Choroid plexus epithelial cell (primary cell): ENCODE measurements around the gene HEG1.

ENCODE experiments used
- DNase-seq: peaks from one replicate; pipeline ENCODE4 v3.0.0-alpha.2; 2010; ENCODE audit warnings: low read depth
- H3K4me3 ChIP-seq: 2 replicates; pipeline ENCODE4 v1.5.1; 2011; ENCODE audit warnings: low read depth, mild to moderate bottlenecking, control low read depth, low read length, moderate library complexity
- CTCF ChIP-seq: conservative IDR thresholded peaks from 2 replicates; pipeline ENCODE4 v1.5.1; 2011; ENCODE audit warnings: low read depth, mild to moderate bottlenecking, control low read depth, inconsistent platforms, low read length, moderate library complexity

Gene HEG1

GRCh38 chr3:125055331-125055912, 375 bp downstream of the HEG1 start:
- H3K4me3 ChIP-seq = peak overlapping the region; percentile 65
- TF ChIP-seq CTCF = no peak
- DNase-seq = no peak

- peak; percentile 35 for TF ChIP-seq CTCF
- peak; percentile 71 for DNase-seq
Measured at GRCh38 chr3:125054449-125055329, 1.1 kb downstream of the HEG1 start.

GRCh38 chr3:125054062-125054448, 1.7 kb downstream of the HEG1 start:
- H3K4me3 ChIP-seq = peak overlapping the region; percentile 65
- DNase-seq = no peak
- no peak for TF ChIP-seq CTCF

More at GRCh38 chr3:125054449-125055329, 1.1 kb downstream of the HEG1 start:
- H3K4me3 ChIP-seq = peak overlapping the region; percentile 65

GRCh38 chr3:125053304-125053699, 2.5 kb downstream of the HEG1 start:
- H3K4me3 ChIP-seq = peak overlapping the region; percentile 65
- no peak for TF ChIP-seq CTCF
- no peak for DNase-seq

- TF ChIP-seq CTCF = no peak
- peak; percentile 84 for DNase-seq
- peak overlapping the region; percentile 65 for H3K4me3 ChIP-seq
Measured at GRCh38 chr3:125052624-125053303, 3.0 kb downstream of the HEG1 start.

GRCh38 chr3:125051715-125052581, 3.8 kb downstream of the HEG1 start:
- peak; percentile 78 for DNase-seq
- H3K4me3 ChIP-seq = peak overlapping the region; percentile 65
- TF ChIP-seq CTCF = peak; percentile 2
